Measurements from ENCODE around the gene CT45A7.
"Not testable (repeated sequence)": the region's sequence is repeated elsewhere in the genome, so short reads cannot be mapped to it uniquely, and the experiment has no call there.

Gene CT45A7

GRCh38 chrX:135837180-135837579, at the start of gene CT45A7:
Gene CT45A7, minus strand, starts transcription at chrX:135837280. Its CDS starts 3,747 bp downstream, at chrX:135833533.
- H3K9me3 ChIP-seq (ENCODE audit: severe bottlenecking); H3K27ac ChIP-seq (ENCODE audit: poor library complexity, severe bottlenecking); H3K36me3 ChIP-seq (ENCODE audit: low read depth); ATAC-seq (ENCODE audit: low read depth); H3K4me1 ChIP-seq (ENCODE audit: insufficient read depth, poor library complexity, severe bottlenecking); H3K27me3 ChIP-seq (ENCODE audit: insufficient read depth, poor library complexity, severe bottlenecking); DNase-seq (ENCODE audit: low spot score); H3K4me3 ChIP-seq (ENCODE audit: severe bottlenecking): not testable (repeated sequence)

GRCh38 chrX:135882741-135883140, 45.7 kb upstream of the CT45A7 start:
- not testable (repeated sequence) for H3K27me3 ChIP-seq (ENCODE audit: insufficient read depth, poor library complexity, severe bottlenecking); H3K9me3 ChIP-seq (ENCODE audit: severe bottlenecking); H3K27ac ChIP-seq (ENCODE audit: poor library complexity, severe bottlenecking); H3K4me1 ChIP-seq (ENCODE audit: insufficient read depth, poor library complexity, severe bottlenecking); H3K36me3 ChIP-seq (ENCODE audit: low read depth); ATAC-seq (ENCODE audit: low read depth); DNase-seq (ENCODE audit: low spot score); H3K4me3 ChIP-seq (ENCODE audit: severe bottlenecking)

GRCh38 chrX:135871712-135872111, 34.6 kb upstream of the CT45A7 start, which contains the start of gene CT45A9:
Gene CT45A9, minus strand, starts transcription at chrX:135871812. Its CDS starts 3,751 bp downstream, at chrX:135868061.
- not testable (repeated sequence) for H3K27me3 ChIP-seq (ENCODE audit: insufficient read depth, poor library complexity, severe bottlenecking); H3K9me3 ChIP-seq (ENCODE audit: severe bottlenecking); H3K36me3 ChIP-seq (ENCODE audit: low read depth); DNase-seq (ENCODE audit: low spot score); H3K4me3 ChIP-seq (ENCODE audit: severe bottlenecking); H3K4me1 ChIP-seq (ENCODE audit: insufficient read depth, poor library complexity, severe bottlenecking); H3K27ac ChIP-seq (ENCODE audit: poor library complexity, severe bottlenecking); ATAC-seq (ENCODE audit: low read depth)

GRCh38 chrX:135854438-135854837, 17.4 kb upstream of the CT45A7 start, which contains the start of gene CT45A8:
Gene CT45A8, minus strand, starts transcription at chrX:135854538. Its CDS starts 3,755 bp downstream, at chrX:135850783.
- not testable (repeated sequence) for H3K36me3 ChIP-seq (ENCODE audit: low read depth); H3K27me3 ChIP-seq (ENCODE audit: insufficient read depth, poor library complexity, severe bottlenecking); ATAC-seq (ENCODE audit: low read depth); DNase-seq (ENCODE audit: low spot score); H3K9me3 ChIP-seq (ENCODE audit: severe bottlenecking); H3K4me1 ChIP-seq (ENCODE audit: insufficient read depth, poor library complexity, severe bottlenecking); H3K27ac ChIP-seq (ENCODE audit: poor library complexity, severe bottlenecking); H3K4me3 ChIP-seq (ENCODE audit: severe bottlenecking)

GRCh38 chrX:135819912-135820311, 17.2 kb downstream of the CT45A7 start, which contains the start of gene CT45A2:
Gene CT45A2, minus strand, starts transcription at chrX:135820012. Its CDS starts 3,747 bp downstream, at chrX:135816265.
- not testable (repeated sequence) for H3K4me3 ChIP-seq (ENCODE audit: severe bottlenecking); H3K4me1 ChIP-seq (ENCODE audit: insufficient read depth, poor library complexity, severe bottlenecking); ATAC-seq (ENCODE audit: low read depth); H3K27me3 ChIP-seq (ENCODE audit: insufficient read depth, poor library complexity, severe bottlenecking); H3K36me3 ChIP-seq (ENCODE audit: low read depth); DNase-seq (ENCODE audit: low spot score); H3K27ac ChIP-seq (ENCODE audit: poor library complexity, severe bottlenecking); H3K9me3 ChIP-seq (ENCODE audit: severe bottlenecking)

GRCh38 chrX:135802687-135803086, 34.4 kb downstream of the CT45A7 start, which contains the start of gene CT45A6:
Gene CT45A6, minus strand, starts transcription at chrX:135802787. Its CDS starts 3,794 bp downstream, at chrX:135798993.
- H3K4me1 ChIP-seq (ENCODE audit: insufficient read depth, poor library complexity, severe bottlenecking); H3K27me3 ChIP-seq (ENCODE audit: insufficient read depth, poor library complexity, severe bottlenecking); H3K27ac ChIP-seq (ENCODE audit: poor library complexity, severe bottlenecking); H3K36me3 ChIP-seq (ENCODE audit: low read depth); H3K9me3 ChIP-seq (ENCODE audit: severe bottlenecking); H3K4me3 ChIP-seq (ENCODE audit: severe bottlenecking); DNase-seq (ENCODE audit: low spot score); ATAC-seq (ENCODE audit: low read depth): not testable (repeated sequence)

GRCh38 chrX:135785403-135785802, 51.7 kb downstream of the CT45A7 start, which contains the start of gene CT45A5:
Gene CT45A5, minus strand, starts transcription at chrX:135785503. Its CDS starts 3,774 bp downstream, at chrX:135781729.
- not testable (repeated sequence) for DNase-seq (ENCODE audit: low spot score); ATAC-seq (ENCODE audit: low read depth)

More at GRCh38 chrX:135785403-135785802, 51.7 kb downstream of the CT45A7 start, which contains the start of gene CT45A5:
- H3K36me3 ChIP-seq (ENCODE audit: low read depth); H3K27ac ChIP-seq (ENCODE audit: poor library complexity, severe bottlenecking); H3K4me1 ChIP-seq (ENCODE audit: insufficient read depth, poor library complexity, severe bottlenecking); H3K27me3 ChIP-seq (ENCODE audit: insufficient read depth, poor library complexity, severe bottlenecking); H3K4me3 ChIP-seq (ENCODE audit: severe bottlenecking); H3K9me3 ChIP-seq (ENCODE audit: severe bottlenecking): not testable (repeated sequence)

All from RWPE2 (cell line).